ENCODE data around the gene CLEC2L.

GRCh38 chr7:139543801-139544603 lies 20.5 kb downstream of the CLEC2L start:
- TF ChIP-seq OSR1 (CRISPR knock-in tag; IDR thresholded peaks at IDR 0.05) (no peak), TSHZ2 (CRISPR knock-in tag; IDR thresholded peaks at IDR 0.05) (no peak), ZNF565 (CRISPR knock-in tag; conservative IDR thresholded peaks at IDR 0.05; ENCODE audit: low read depth) (no peak), ZNF8 (CRISPR knock-in tag; IDR thresholded peaks at IDR 0.05) (no peak), ZNF70 (CRISPR knock-in tag; IDR thresholded peaks at IDR 0.05) (no peak), ZFP3 (CRISPR knock-in tag; IDR thresholded peaks at IDR 0.05) (no peak), ZFP30 (CRISPR knock-in tag; IDR thresholded peaks at IDR 0.05) (no peak), ESRRG (CRISPR knock-in tag; IDR thresholded peaks at IDR 0.05) (no peak), PATZ1 (CRISPR knock-in tag; IDR thresholded peaks at IDR 0.05; ENCODE audit: borderline replicate concordance) (no peak), PPARA (CRISPR knock-in tag; IDR thresholded peaks at IDR 0.05; ENCODE audit: borderline replicate concordance) (no peak), TCF4 (CRISPR knock-in tag; IDR thresholded peaks at IDR 0.05; ENCODE audit: borderline replicate concordance) (no peak), ARNTL (CRISPR knock-in tag; IDR thresholded peaks at IDR 0.05; ENCODE audit: borderline replicate concordance, low read depth) (no peak)
